Measurements from ENCODE around the gene MAG. TPM values are rescaled to one million over a fixed set of nuclear protein-coding genes. Genes with fewer than 3 reads are reported as not detected.

MAG gene
- total RNA-seq, 1 donor from 2014 or later = not detected

DNA sequence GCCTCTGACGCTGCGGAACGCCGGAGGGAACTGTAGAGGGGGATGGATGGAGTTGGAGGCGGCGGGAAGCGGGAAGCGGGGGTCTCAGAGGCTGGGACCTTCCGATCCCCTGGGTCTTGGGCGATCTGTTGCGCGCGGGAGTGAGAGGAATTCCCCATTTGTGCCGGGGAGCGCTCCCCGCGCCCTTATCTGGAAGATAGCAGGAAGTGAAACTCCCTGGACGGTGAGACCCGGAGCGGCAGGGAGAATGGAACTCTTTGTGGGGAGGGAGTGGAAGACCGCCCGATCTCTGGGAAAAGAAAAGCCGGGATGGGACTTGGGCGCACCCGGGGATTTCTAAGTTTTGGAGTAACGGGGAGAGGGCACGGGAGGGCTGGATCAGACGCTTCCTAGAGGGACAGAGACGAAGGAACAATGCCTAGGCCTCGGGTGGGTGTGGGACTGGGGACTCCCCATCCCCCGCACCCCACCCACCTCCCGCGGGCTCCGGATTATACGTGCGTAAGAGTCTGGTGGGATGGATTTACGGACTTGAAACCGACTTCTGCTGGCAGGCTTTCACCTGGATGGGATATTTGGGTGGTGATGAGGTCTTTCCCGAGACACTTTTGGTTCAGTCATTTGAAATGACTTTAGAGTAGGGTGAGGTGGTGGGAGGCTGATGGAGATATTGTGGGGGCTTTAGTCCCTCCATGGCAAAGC lies 42.7 kb upstream of the MAG start:
- Mint-ChIP-seq H3K9me3 (ENCODE audit: low read depth) (peaks cover 14% of the 10 kb centered on the region), H3K4me3 (ENCODE audit: unreplicated experiment) (peak overlapping the region; percentile 50), H3K27ac (ENCODE audit: unreplicated experiment) (no peak overlapping the region), H3K4me1 (ENCODE audit: low read depth) (peaks cover 10% of the 10 kb centered on the region), H3K36me3 (ENCODE audit: low read depth) (peaks cover 3% of the 10 kb centered on the region), H3K27me3 (ENCODE audit: low read depth) (peaks cover 54% of the 10 kb centered on the region)
- TF ChIP-seq, protein P1, sequence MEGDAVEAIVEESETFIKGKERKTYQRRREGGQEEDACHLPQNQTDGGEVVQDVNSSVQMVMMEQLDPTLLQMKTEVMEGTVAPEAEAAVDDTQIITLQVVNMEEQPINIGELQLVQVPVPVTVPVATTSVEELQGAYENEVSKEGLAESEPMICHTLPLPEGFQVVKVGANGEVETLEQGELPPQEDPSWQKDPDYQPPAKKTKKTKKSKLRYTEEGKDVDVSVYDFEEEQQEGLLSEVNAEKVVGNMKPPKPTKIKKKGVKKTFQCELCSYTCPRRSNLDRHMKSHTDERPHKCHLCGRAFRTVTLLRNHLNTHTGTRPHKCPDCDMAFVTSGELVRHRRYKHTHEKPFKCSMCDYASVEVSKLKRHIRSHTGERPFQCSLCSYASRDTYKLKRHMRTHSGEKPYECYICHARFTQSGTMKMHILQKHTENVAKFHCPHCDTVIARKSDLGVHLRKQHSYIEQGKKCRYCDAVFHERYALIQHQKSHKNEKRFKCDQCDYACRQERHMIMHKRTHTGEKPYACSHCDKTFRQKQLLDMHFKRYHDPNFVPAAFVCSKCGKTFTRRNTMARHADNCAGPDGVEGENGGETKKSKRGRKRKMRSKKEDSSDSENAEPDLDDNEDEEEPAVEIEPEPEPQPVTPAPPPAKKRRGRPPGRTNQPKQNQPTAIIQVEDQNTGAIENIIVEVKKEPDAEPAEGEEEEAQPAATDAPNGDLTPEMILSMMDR (IDR thresholded peaks at IDR 0.05) = no peak
- no peak for DNase-seq (ENCODE audit: low spot score)

DNA sequence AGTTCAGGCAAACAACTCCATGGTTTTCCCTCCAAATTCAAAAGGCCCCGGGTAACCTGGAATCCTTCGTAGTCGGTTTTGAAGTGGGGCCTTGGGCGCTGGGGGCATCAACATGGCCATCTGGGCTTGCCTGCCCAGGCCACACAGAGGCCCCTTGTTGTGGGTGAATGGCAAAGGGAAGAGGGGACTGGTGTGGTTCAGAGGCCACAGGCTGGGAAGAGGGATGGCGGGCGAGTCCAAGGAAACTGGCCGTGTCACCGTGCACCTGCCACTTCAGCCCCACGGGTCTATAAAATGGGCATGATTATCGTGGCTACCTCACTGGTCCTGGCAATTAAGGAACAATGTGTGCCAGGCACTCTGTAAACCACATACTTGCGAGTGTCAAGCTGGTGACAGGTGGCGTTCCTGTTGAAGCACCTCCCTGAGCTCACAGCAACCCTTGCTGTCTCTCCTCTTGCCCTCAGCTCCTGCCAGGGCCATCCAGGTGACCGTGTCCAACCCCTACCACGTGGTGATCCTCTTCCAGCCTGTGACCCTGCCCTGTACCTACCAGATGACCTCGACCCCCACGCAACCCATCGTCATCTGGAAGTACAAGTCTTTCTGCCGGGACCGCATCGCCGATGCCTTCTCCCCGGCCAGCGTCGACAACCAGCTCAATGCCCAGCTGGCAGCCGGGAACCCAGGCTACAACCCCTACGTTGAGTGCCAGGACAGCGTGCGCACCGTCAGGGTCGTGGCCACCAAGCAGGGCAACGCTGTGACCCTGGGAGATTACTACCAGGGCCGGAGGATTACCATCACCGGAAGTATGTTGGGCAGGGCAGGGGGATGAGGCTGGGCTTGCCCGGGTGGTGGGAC lies 41.9 kb upstream of the MAG start:
- peaks cover 10% of the 10 kb centered on the region for H3K4me1 Mint-ChIP-seq (ENCODE audit: low read depth)
- peaks cover 49% of the 10 kb centered on the region for H3K27me3 Mint-ChIP-seq (ENCODE audit: low read depth)
- peaks cover 8% of the 10 kb centered on the region for H3K9me3 Mint-ChIP-seq (ENCODE audit: low read depth)
- DNase-seq (ENCODE audit: low spot score) = no peak
- H3K36me3 Mint-ChIP-seq (ENCODE audit: low read depth) = peaks cover 3% of the 10 kb centered on the region
- H3K4me3 Mint-ChIP-seq (ENCODE audit: unreplicated experiment) = no peak overlapping the region
- H3K27ac Mint-ChIP-seq (ENCODE audit: unreplicated experiment) = no peak overlapping the region
- TF ChIP-seq, protein P1 (IDR thresholded peaks at IDR 0.05) = no peak

DNA sequence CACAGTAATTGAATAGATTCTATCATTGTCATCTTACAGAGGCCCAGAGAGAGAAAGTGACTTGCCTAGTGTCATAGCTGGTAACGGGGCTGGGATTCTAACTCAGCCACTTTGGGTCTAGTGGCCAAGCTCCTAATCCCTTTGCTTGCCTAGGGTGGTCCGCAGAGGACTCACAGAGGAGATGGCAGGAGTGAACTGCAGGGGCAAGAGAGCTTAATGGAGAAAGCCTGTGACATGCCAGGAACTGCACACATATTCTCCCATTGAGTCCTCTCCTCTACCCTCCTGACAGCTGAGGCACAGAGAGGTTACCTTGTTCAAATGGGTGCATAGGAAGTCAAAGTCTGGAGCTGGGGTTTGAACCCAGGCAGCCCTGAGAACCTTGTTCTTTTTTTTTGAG lies 40.5 kb upstream of the MAG start:
- Mint-ChIP-seq H3K27ac (ENCODE audit: unreplicated experiment) (no peak overlapping the region), H3K4me3 (ENCODE audit: unreplicated experiment) (no peak overlapping the region), H3K27me3 (ENCODE audit: low read depth) (peaks cover 43% of the 10 kb centered on the region), H3K4me1 (ENCODE audit: low read depth) (peaks cover 10% of the 10 kb centered on the region), H3K9me3 (ENCODE audit: low read depth) (peaks cover 1% of the 10 kb centered on the region), H3K36me3 (ENCODE audit: low read depth) (peaks cover 3% of the 10 kb centered on the region)
- TF ChIP-seq, protein P1 (IDR thresholded peaks at IDR 0.05) = no peak
- DNase-seq (ENCODE audit: low spot score) = no peak

DNA sequence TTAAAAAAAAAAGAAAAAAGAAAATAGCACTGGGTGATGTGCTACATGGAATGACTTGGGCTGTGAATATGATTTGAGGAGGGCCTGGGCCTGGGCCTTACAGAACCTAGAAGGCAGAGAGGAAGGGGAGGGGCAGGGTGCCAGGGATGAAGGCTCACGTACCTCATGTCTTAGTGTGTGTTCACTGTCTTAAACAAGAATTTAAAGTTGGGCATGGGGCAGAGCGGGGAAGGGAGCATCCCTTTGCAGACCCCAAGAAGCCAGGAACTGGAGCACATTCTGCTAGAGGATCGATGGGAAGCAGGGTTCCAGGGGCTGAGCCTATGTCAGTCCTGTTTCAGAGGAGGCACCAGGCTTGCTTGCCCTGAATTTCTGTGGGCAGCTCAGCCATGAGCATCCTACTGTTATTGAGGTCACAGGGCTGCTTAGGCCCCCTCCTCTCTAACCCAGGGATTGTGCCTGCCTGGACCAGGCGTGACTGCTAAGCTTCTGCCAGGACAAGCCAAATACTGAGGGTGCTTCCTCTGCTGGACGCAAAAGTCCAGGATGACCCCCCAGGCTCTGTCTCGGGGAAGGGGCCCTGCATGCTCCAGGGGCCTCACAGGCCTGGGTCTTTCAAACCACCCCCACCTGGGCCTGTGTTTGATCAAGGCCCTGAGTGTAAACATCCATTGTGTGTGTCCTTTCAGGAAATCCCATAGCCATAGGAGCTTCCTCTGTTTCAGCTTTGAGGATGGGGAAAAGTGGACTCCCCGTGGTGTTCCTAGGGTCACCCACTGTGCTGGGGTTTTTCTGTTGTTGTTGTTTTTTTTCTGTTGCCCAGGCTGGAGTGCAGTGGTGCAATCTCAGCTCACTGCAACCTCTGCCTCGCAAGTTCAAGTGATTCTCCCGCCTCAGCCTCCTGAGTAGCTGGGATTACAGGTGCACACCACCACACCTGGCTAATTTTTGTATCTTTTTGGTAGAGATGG lies 38.4 kb upstream of the MAG start:
- no peak for DNase-seq (ENCODE audit: low spot score)
- Mint-ChIP-seq H3K27me3 (ENCODE audit: low read depth) (peaks cover 33% of the 10 kb centered on the region), H3K4me1 (ENCODE audit: low read depth) (peaks cover 7% of the 10 kb centered on the region), H3K27ac (ENCODE audit: unreplicated experiment) (no peak overlapping the region), H3K36me3 (ENCODE audit: low read depth) (peaks cover 2% of the 10 kb centered on the region), H3K4me3 (ENCODE audit: unreplicated experiment) (no peak overlapping the region), H3K9me3 (ENCODE audit: low read depth) (no peaks in the 10 kb centered on the region)
- TF ChIP-seq, protein P1 (IDR thresholded peaks at IDR 0.05) = no peak
